GM12875 (cell line): ENCODE results near the gene NPR3.

Source experiments
- H3K4me3 ChIP-seq: one replicate; pipeline ENCODE4 v1.5.1; 2011; ENCODE audit warnings: low read depth, low read length, control low read depth
- CTCF ChIP-seq: IDR thresholded peaks from 2 replicates; pipeline ENCODE4 v1.5.1; 2011; ENCODE audit warnings: low read depth, mild to moderate bottlenecking, control low read depth, inconsistent platforms, low read length, moderate library complexity, borderline replicate concordance; ENCODE audit not compliant: insufficient read depth

The NPR3 gene

GRCh38 chr5:32771037-32771436, 59.9 kb downstream of the NPR3 start:
- H3K4me3 ChIP-seq: no peak overlapping the region
- no peak for TF ChIP-seq CTCF

GRCh38 chr5:32773944-32774343, 62.8 kb downstream of the NPR3 start:
- no peak overlapping the region for H3K4me3 ChIP-seq
- TF ChIP-seq CTCF: no peak

GRCh38 chr5:32776200-32776599, 65.1 kb downstream of the NPR3 start:
- TF ChIP-seq CTCF: no peak
- no peak overlapping the region for H3K4me3 ChIP-seq

GRCh38 chr5:32777222-32777621, 66.1 kb downstream of the NPR3 start:
- no peak overlapping the region for H3K4me3 ChIP-seq
- no peak for TF ChIP-seq CTCF

- no peak overlapping the region for H3K4me3 ChIP-seq
- no peak for TF ChIP-seq CTCF
These were observed 66.6 kb downstream of the NPR3 start for GRCh38 chr5:32777733-32778132.

GRCh38 chr5:32778403-32778802, 67.3 kb downstream of the NPR3 start:
- no peak for TF ChIP-seq CTCF

GRCh38 chr5:32779754-32780415, 68.8 kb downstream of the NPR3 start:
- no peak for TF ChIP-seq CTCF

More at GRCh38 chr5:32778403-32778802, 67.3 kb downstream of the NPR3 start:
- no peak overlapping the region for H3K4me3 ChIP-seq

More at GRCh38 chr5:32779754-32780415, 68.8 kb downstream of the NPR3 start:
- no peak overlapping the region for H3K4me3 ChIP-seq
